T47D (cell line): ENCODE results near the gene IRF9.
A peak's percentile ranks its signal among the peaks of the same experiment; 100 is the strongest.

Experiments used
- DNase-seq, 2 experiments: peaks; one replicate each; pipeline versions ENCODE4 v3.0.0 to v3.0.0-alpha.2; 2011 to 2012; ENCODE audit warnings: low read depth in 1 of 2, low spot score in 1 of 2
- JUND ChIP-seq: IDR thresholded peaks from 2 replicates; pipeline ENCODE4 v1.6.1; 2012; ENCODE audit warnings: low read depth
- in situ Hi-C: cut with HindIII; loops from 2 replicates; pipeline ENCODE4 v1.10.0; 2016; ENCODE audit warnings: low sequenced_read_pairs, low pct_unique_long_range_greater_than_20kb

The IRF9 gene

DNA sequence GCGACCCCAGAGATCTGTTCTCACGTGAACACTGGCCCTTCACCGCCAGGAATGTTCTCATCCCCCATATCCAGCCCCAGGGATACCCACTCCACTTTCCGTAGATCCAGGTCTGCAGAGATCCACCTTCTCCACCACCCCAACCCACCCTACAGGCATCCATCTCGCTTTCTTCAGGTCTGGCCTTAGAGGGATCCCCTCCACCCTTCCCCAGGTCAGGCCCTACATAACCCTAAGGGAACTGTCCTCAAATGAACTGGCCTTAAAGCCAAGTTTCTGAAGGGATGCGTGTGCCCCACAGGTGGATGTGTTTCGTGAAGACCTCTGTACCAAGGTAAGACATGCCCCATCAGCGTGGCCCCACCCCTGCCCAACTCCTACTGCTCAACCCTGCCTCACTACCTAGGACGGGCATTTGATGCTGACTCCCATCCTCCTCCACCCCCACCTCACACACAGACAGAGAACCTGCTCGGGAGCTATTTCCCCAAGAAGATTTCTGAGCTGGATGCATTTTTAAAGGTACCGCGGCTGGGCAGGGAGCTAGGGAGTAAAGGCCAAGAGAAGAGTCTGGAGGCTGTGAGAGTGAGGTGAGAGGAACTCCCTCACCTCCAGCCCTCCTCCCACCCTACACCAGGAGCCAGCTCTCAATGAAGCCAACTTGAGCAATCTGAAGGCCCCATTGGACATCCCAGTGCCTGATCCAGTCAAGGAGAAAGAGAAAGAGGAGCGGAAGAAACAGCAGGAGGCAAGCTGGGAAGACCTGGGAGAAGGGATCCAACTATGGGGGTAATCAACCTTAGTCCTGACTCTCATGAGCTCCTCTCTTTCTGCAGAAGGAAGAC, 24.2 kb upstream of the IRF9 start:
- in situ Hi-C loops: no loop called here
- DNase-seq: peak in 1 of 2 experiments; percentile 59
- no peak for TF ChIP-seq JUND

DNA sequence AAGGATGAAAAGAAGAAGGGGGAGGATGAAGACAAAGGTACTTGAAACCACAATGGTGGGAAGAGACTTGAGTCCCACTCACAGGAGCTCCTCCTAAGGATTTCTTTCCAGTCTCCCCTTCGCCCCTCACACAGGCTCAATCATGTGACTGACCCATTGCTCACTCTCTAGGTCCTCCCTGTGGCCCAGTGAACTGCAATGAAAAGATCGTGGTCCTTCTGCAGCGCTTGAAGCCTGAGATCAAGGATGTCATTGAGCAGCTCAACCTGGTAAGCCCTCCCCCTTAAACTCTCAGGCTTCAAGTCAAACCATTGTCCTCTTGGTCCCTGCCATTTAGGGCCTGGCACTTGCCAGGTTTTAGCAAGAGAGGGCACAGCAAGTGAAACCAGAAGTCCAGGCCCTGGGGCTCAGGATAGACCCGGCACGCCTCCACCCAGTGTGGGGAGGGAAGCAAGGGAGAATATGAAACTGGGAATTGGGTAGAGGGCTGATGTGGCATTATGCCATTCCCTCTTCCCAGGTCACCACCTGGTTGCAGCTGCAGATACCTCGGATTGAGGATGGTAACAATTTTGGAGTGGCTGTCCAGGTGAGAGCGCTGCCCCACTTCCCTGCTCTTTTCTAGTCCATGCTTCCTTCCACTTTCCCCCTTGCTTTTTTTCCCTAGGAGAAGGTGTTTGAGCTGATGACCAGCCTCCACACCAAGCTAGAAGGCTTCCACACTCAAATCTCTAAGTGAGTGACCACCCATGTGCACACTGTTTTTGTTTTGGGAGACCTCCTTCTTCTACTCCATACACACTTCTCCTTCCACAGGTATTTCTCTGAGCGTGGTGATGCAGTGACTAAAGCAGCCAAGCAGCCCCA, 23.3 kb upstream of the IRF9 start:
- no peak for TF ChIP-seq JUND
- in situ Hi-C loops: no loop called here

DNA sequence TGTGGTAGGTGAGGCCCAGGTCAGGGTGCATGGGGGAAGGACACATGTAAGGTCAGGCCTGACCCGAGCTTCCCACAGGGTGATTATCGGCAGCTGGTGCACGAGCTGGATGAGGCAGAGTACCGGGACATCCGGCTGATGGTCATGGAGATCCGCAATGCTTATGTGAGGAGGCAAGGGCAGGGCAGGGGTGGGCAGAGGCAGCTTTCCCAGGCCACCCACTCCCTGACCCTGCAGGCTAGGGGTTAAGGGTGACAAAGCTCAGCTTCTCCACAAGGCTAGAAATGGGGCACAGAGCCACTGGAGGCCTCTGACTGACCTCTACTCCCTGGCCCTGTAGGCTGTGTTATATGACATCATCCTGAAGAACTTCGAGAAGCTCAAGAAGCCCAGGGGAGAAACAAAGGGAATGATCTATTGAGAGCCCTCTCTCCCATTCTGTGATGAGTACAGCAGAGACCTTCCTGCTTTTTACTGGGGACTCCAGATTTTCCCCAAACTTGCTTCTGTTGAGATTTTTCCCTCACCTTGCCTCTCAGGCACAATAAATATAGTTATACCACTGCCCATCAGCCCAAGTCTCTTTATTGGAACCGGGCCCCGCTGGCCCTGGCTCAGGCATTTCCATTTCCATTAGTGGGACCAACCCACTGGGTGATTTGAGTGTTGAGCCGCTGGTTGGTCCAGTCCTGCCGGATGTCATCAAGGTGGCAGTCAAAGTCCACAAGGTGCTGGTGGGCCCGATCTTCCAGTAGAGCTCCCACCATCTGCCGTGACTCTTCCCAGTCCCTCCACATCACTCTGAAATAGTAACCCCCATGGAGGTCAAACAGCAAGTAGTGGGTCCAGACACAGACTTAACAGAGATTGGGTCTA, 22.4 kb upstream of the IRF9 start:
- no peak for DNase-seq
- TF ChIP-seq JUND: no peak
- in situ Hi-C loops: no loop called here

More for the DNA sequence above, 23.3 kb upstream of the IRF9 start:
- DNase-seq: no peak

DNA sequence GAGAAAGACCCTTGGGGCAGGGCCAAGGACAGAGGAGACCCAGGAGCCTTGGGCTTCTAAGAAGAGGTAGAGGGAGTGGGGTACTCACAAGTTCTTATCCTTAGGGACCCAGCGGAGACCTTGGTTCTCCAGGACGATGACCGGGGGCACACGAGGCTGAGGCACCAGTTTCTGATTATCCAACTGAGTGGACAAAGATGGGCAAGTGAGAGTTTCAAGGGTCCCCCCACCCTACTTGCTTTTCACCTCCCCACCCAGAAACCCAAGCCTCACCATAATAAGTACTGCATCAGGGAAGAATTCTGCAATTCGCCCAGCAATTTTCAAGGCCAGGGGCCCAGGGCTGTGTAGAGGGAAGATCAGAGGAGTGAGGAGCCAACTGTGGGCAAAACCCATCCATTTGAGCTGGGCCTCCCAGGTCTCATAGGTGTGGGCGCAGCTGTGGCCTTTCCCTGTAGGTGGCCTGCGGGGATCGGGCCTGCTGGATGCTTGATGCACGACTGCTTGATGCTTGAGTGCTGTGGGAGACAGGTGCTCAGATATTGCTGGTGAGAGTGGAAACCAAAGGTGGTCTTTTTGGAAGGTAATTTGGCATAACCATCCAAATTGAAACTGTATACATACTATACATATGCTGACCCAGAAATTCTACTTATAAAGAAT, 21.7 kb upstream of the IRF9 start:
- in situ Hi-C loops: no loop called here
- no peak for TF ChIP-seq JUND
- DNase-seq: peak in 1 of 2 experiments; percentile 35

DNA sequence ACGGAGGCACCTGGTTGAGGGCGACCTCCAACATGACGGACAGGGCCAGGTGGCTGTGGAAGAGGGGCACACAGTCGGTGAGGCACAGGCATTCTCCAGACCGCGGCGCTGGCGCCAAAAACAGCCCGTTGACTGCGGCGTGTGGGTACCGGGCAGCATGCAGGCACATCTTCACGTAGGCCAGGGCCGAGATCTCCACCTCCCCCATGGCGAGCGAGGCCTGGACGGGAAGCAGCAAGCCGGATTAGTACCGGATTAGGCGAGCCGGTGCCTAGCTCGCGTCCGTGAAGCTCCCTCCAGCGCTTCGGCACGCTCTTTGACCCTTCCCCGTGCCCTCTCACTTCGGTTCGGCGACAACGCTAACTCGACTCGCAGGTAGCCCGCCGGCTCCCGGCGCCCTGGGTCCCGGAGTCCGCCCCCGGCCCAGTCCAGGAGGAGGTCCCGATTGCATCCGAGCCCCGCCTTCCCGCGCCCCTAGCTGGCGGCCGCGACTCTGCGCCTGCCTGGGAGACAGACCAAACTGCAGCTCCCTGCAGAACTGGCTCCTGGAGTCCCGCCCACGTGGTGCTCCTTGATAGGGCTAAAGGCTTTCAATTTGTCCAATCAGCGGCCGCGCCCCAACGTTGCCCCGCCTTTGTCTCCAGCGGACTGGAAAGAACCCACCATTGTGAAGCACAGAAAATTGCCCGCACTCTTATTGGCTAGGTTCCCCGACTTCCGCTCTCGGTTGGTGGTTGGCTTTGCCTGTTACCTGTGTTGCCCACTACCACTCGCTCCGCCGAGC, 19.8 kb upstream of the IRF9 start, which contains the start of gene EMC9:
Gene EMC9 (minus strand): TSS at position 495 of the 784 bp plus-strand sequence. CDS start 287 bp downstream, at position 208.
- no peak for TF ChIP-seq JUND
- peak; percentile 92 to 98 for DNase-seq
- in situ Hi-C loops: no loop called here

DNA sequence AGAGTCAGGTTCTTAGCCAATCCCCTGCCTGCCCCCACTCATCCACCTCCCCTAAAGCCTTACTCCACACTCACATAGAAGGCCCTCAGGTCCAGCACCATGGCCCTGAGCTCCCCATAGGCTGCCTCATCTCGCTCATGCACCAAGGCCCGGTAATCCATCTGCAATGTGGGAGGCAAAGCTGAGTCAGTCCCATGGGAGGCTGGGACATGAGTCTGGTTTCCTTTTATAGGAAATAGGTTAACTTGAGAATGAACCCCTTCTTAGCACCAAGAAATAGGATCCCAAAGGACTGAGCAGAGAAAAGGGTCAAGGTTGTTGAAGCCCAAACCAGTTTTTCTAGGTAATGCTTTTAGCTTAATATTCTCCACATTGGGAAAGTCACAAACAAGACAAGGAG, 17.6 kb upstream of the IRF9 start:
- DNase-seq: no peak
- in situ Hi-C loops: no loop called here
- no peak for TF ChIP-seq JUND

DNA sequence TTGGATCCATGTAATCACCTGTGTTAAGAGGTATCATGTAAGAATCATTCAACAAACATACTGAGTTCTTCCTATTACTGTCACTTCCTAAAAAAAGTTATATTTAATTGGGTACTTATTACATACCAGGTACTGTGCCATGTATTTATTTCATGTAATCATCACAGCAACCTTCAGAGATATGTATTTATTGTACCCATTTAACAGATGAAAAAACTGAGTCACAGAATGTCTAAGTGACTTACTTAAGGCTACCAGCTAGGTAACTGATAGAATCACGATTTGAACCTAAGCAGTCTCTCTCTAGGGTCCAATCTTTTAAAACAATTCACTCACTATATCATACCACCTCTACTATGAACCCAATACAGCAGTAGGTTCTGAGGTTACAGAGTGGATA, 16.6 kb upstream of the IRF9 start:
- in situ Hi-C loops: no loop called here

DNA sequence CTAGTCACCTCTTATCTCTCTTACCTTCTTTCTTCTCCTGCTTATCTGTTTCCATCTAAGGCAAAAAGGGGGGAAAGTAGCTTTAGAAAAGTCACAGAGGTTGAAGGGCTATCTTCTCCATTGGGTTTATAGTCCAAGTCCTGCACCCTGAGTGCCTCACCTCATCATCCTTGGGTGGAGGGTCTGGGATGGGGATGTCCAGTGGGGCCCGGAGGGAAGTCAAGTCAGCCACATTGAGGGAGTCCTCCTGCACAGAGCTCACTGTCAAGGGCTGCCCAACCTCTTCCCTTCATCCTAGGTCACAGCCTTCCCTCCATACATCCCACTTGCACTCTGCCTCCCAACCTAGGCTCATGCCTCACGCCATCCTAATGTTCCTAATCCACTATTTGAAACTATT, 15.8 kb upstream of the IRF9 start:
- DNase-seq: no peak
- no peak for TF ChIP-seq JUND
- in situ Hi-C loops: no loop called here

More for the DNA sequence above, 16.6 kb upstream of the IRF9 start:
- no peak for TF ChIP-seq JUND
- DNase-seq: no peak

DNA sequence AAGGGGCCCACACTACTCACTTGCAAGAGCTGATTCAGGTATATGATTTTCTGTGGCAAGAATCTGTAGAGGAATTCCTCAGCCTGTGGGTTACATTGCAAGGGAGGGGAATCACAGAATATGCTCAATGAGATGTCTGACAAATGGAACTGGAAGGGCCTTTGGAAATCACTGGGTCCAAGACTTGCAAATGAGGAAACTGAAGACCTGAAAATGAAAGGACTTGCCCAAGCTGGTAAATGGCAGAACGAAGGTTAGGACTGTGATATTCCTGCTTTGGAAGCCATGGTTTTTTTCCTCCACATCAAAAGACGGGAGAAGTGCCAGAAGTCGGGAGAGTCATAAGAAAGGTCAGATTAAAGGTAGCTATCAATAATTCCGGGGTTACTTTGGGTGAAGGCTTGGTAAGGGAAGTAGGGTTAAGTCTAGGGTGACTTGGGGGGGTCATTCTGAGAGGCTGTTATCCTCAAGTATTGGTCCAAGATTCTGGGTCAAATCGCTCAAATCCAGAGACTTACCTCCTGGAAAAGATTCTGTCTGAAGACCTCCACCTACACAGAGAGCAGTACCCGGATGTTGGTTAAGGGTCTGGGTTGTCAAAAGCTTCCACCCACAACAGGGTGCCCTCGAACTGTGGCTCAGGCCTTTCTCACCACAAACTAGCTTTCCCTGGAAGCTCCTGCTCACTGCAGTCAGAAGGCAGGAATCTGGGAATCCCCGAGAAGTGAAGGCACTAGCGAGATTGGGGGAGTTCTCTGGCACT, 15.2 kb upstream of the IRF9 start:
- in situ Hi-C loops: no loop called here
- no peak for DNase-seq
- TF ChIP-seq JUND: no peak

DNA sequence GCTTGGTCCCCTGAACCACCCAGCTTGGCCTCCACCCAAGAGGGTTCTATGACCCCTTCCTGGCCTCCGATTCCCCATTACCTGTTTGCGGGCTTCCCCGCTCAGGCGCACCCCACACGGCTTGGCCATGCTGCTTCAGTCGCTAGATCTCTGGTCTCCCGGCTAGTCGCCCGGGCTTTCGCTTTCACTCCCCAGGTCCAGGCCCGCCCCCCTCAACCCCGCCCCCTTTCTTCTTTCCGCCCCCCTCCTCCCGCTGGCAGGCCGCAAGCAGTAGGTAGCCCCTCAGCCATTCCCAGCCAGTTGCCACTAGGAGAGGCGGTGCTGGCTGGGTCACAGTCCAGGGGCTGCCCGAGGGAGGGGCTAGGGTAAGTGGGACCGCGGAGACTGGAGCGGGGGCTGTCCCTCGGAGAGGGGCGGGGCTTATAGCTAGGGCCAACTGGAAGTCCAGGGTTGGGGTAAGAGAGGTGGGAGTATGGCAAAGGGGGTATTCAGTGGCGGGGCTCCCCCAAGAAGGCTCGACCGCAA, 14.6 kb upstream of the IRF9 start, which contains the start of gene PSME2:
Gene PSME2 (minus strand): TSS at position 158 of the 525 bp plus-strand sequence. CDS start 29 bp downstream, at position 129.
- TF ChIP-seq JUND: no peak
- in situ Hi-C loops: no loop called here
- peak; percentile 81 to 97 for DNase-seq
